C4-2B (cell line): Measurements from ENCODE around the gene MLC1.

Experiments
- H3K27ac ChIP-seq: fragments of 450-650 bp; 2 replicates; pipeline ENCODE4 v1.5.1; 2017
- CTCF ChIP-seq: fragments of 450-650 bp; conservative IDR thresholded peaks from 2 replicates; pipeline ENCODE4 v1.5.1; 2017; ENCODE audit warnings: mild to moderate bottlenecking
- ZFX ChIP-seq: fragments of 450-650 bp; IDR thresholded peaks from 2 replicates; pipeline ENCODE4 v1.6.1; 2017

MLC1 gene

GRCh38 chr22:50112151-50113118 is 27.2 kb upstream of the MLC1 start:
- TF ChIP-seq ZFX (no peak), CTCF (no peak)
- no peak overlapping the region for H3K27ac ChIP-seq

- TF ChIP-seq CTCF (no peak), ZFX (no peak)
- H3K27ac ChIP-seq, result no peak overlapping the region
Observed at GRCh38 chr22:50111056-50111455, 25.8 kb upstream of the MLC1 start.

DNA sequence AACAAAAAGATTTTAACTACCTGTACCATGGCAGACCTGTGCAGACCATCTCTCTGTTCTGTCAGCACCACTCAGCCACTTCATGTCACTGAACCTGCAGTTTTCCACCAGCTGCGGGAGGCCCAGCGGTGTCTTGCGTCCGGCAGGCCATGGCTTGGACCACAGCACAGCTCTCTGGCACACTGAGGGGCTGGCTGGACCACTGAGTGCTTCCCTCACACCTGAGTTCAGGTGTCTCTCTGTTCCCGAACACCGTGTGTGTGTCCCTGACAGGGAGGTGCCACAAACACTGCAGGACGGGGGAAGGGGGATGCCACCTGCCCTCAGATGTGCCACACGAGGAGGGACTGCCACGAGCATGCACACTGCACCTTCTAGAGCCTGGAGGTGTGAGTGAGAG is 22.3 kb upstream of the MLC1 start:
- TF ChIP-seq ZFX, result no peak
- no peak overlapping the region for H3K27ac ChIP-seq

GRCh38 chr22:50105208-50106100 is 20.2 kb upstream of the MLC1 start:
- no peak overlapping the region for H3K27ac ChIP-seq
- TF ChIP-seq CTCF (no peak), ZFX (no peak)

GRCh38 chr22:50104141-50104544 is 18.9 kb upstream of the MLC1 start:
- TF ChIP-seq CTCF (no peak), ZFX (no peak)
- H3K27ac ChIP-seq, result no peak overlapping the region

DNA sequence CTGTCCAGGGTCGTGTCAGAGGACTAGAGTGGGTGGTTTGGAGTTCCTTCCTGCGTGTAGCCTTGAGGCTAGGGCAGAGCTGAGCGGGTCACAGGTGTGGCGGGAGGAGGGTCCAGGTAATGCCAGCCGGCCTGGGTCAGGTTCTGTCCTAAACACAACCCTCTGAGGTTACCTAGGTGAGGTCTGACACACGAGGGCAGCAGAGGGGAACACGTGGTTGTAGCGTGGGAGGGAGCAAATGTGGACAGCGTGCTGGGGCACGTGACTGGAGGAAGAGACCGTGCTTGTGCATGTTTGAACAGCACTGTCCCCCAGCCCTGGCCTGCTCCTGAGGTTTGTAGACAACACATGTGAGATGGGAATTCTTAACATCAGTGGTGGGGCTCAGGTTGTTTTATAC is 17.7 kb upstream of the MLC1 start:
- H3K27ac ChIP-seq, result peak overlapping the region; percentile 34
- TF ChIP-seq ZFX (no peak), CTCF (no peak; the same call in 1 of the 2 replicates)

GRCh38 chr22:50101870-50102565 is 16.8 kb upstream of the MLC1 start:
- TF ChIP-seq CTCF (no peak), ZFX (no peak)
- no peak overlapping the region; the same call in 1 of the 2 replicates for H3K27ac ChIP-seq
